IMR-90 (cell line): ENCODE data around the gene CARM1. TPM values are rescaled to one million over a fixed set of nuclear protein-coding genes. Genes with fewer than 3 reads are reported as not detected.
A peak's percentile ranks its signal among the peaks of the same experiment; 100 is the strongest.
"Not testable (repeated sequence)": the region's sequence is repeated elsewhere in the genome, so short reads cannot be mapped to it uniquely, and the experiment has no call there.

Experiments
- ATAC-seq: fragments of 200-7000 bp; cut with Tn5 transposase; 2 replicates; pipeline ENCODE4 v1.9.1; 2020; ENCODE audit warnings: low read depth, mild to moderate bottlenecking, moderate library complexity
- BruUV-seq: library from RNA; stranded (reverse); fragments of 400-500 nt; replicated peaks from 2 replicates; lab custom pipeline; 2021; lab: Mats Ljungman, UMichigan
- CTCF ChIA-PET: fragments of 300-600 bp; formaldehyde crosslinking; extraction: SDS; loops from one replicate; lab custom pipeline; 2021; ENCODE audit warnings: antibody characterized with exemption; lab: Yijun Ruan, JAX
- POLR2A ChIA-PET: fragments of 300-600 bp; sonication (Branson Sonifier 250); formaldehyde crosslinking; loops from one replicate; lab custom pipeline; 2022; ENCODE audit warnings: antibody characterized with exemption; ENCODE audit not compliant: unreplicated experiment; lab: Charles Lee
- DNase-seq: peaks from one replicate; pipeline ENCODE4 v3.0.0; 2013
- H2AFZ ChIP-seq: replicated peaks from 2 replicates; pipeline ENCODE3; 2013; ENCODE audit warnings: low read length, mild to moderate bottlenecking; ENCODE audit not compliant: poor library complexity
- H2AK5ac ChIP-seq: 2 replicates; pipeline ENCODE4 v1.6.1; 2013; ENCODE audit warnings: low read depth, low read length, inconsistent platforms
- H2AK9ac ChIP-seq: replicated peaks from 2 replicates; pipeline ENCODE3; 2013; ENCODE audit warnings: mild to moderate bottlenecking, low read depth, low read length, moderate library complexity; ENCODE audit not compliant: poor library complexity
- H2BK120ac ChIP-seq: 2 replicates; pipeline ENCODE4 v1.6.1; 2013; ENCODE audit warnings: low read depth, low read length, inconsistent platforms
- H2BK15ac ChIP-seq: 3 replicates; pipeline ENCODE4 v1.6.1; 2013; ENCODE audit warnings: low read depth, low read length, inconsistent platforms
- H2BK20ac ChIP-seq: 2 replicates; pipeline ENCODE4 v1.6.1; 2013; ENCODE audit warnings: low read depth, mild to moderate bottlenecking, inconsistent platforms, low read length, moderate library complexity
- H2BK5ac ChIP-seq: 2 replicates; pipeline ENCODE4 v1.6.1; 2013; ENCODE audit warnings: mild to moderate bottlenecking, low read depth, low read length, inconsistent platforms; ENCODE audit not compliant: poor library complexity, severe bottlenecking
- H3K14ac ChIP-seq: replicated peaks from 2 replicates; pipeline ENCODE4 v1.6.1; 2013; ENCODE audit warnings: low read depth, low read length, inconsistent platforms
- H3K18ac ChIP-seq: 2 replicates; pipeline ENCODE4 v1.6.1; 2013; ENCODE audit warnings: low read depth, low read length, control low read depth
- H3K23ac ChIP-seq: 2 replicates; pipeline ENCODE4 v1.6.1; 2013; ENCODE audit warnings: low read depth, low read length, inconsistent platforms
- H3K27ac ChIP-seq: 2 replicates; pipeline ENCODE4 v1.5.1; 2013; ENCODE audit warnings: mild to moderate bottlenecking, control low read depth, low read length; ENCODE audit not compliant: insufficient read depth
- H3K27me3 ChIP-seq: 2 replicates; pipeline ENCODE4 v1.6.1; 2013; ENCODE audit warnings: low read length; ENCODE audit not compliant: control insufficient read depth, insufficient read depth
- H3K36me3 ChIP-seq: 2 replicates; pipeline ENCODE4 v1.6.1; 2013; ENCODE audit warnings: low read length, mixed read lengths; ENCODE audit not compliant: control insufficient read depth, insufficient read depth
- H3K4ac ChIP-seq: 2 replicates; pipeline ENCODE4 v1.6.1; 2013; ENCODE audit warnings: low read depth, low read length, inconsistent platforms
- H3K4me1 ChIP-seq: 2 replicates; pipeline ENCODE4 v1.6.1; 2013; ENCODE audit warnings: low read length, mixed read lengths; ENCODE audit not compliant: control insufficient read depth, insufficient read depth
- H3K4me2 ChIP-seq: 2 replicates; pipeline ENCODE4 v1.6.1; 2013; ENCODE audit warnings: low read depth, mild to moderate bottlenecking, control low read depth, low read length, moderate library complexity
- H3K4me3 ChIP-seq: 2 replicates; pipeline ENCODE4 v1.5.1; 2013; ENCODE audit warnings: low read depth, mild to moderate bottlenecking, control low read depth, low read length, moderate library complexity; ENCODE audit not compliant: insufficient read depth
- H3K56ac ChIP-seq: 2 replicates; pipeline ENCODE4 v1.6.1; 2013; ENCODE audit warnings: low read length, inconsistent platforms; ENCODE audit not compliant: insufficient read depth; ENCODE audit errors: extremely low read depth
- H3K79me1 ChIP-seq, 2 experiments: 2 replicates each; pipeline ENCODE4 v1.6.1; 2013; ENCODE audit warnings: low read length in 2 of 2, inconsistent platforms in 1 of 2, low read depth in 1 of 2
- H3K9ac ChIP-seq: 2 replicates; pipeline ENCODE4 v1.6.1; 2013; ENCODE audit warnings: low read depth, low read length, control low read depth
- H3K9me1 ChIP-seq: 2 replicates; pipeline ENCODE4 v1.6.1; 2013; ENCODE audit warnings: low read length, inconsistent platforms; ENCODE audit not compliant: insufficient read depth
- H3K9me3 ChIP-seq: 2 replicates; pipeline ENCODE4 v1.6.1; 2013; ENCODE audit warnings: low read length; ENCODE audit not compliant: control insufficient read depth, insufficient read depth
- H4K20me1 ChIP-seq: 2 replicates; pipeline ENCODE4 v1.6.1; 2013; ENCODE audit warnings: low read length, inconsistent platforms; ENCODE audit not compliant: insufficient read depth
- H4K5ac ChIP-seq: 2 replicates; pipeline ENCODE4 v1.6.1; 2013; ENCODE audit warnings: mild to moderate bottlenecking, low read depth, low read length, control low read depth
- H4K8ac ChIP-seq, 2 experiments: 2 replicates each; pipeline ENCODE4 v1.6.1; 2013; ENCODE audit warnings: low read depth in 2 of 2, low read length in 2 of 2, control low read depth in 1 of 2, inconsistent platforms in 1 of 2
- H4K91ac ChIP-seq: 2 replicates; pipeline ENCODE4 v1.6.1; 2013; ENCODE audit warnings: low read depth, low read length, inconsistent platforms; ENCODE audit not compliant: insufficient read depth
- WGBS, 2 experiments: methylation state at CpG; one replicate each; pipeline versions ENCODE4 v1.1.5 to v1.1.7; 2013; ENCODE audit warnings: missing lambda C conversion rate in 2 of 2; ENCODE audit not compliant: insufficient read length in 1 of 2; ENCODE audit errors: extremely low coverage in 2 of 2; 5-methylcytosine and 5-hydroxymethylcytosine counted together
- dilution Hi-C: fragments of 300-500 bp; cut with HindIII; formaldehyde crosslinking; loops from one replicate; pipeline ENCODE4 v1.14.3; 2018; ENCODE audit warnings: low sequenced_read_pairs; ENCODE audit not compliant: unreplicated experiment
- in situ Hi-C: fragments of 300-500 bp; cut with MboI; formaldehyde crosslinking; loops from 3 replicates; pipeline ENCODE4 v1.14.3; 2019; ENCODE audit warnings: low sequenced_read_pairs, inconsistent platforms, mixed read lengths
- intact Hi-C: fragments of 100-400 bp; cut with micrococcal nuclease; formaldehyde crosslinking; loops from 2 replicates; pipeline ENCODE4 v1.10.0; 2022
- polyA plus RNA-seq, 3 experiments: library from polyadenylated mRNA; depleted of rRNA; stranded (reverse); fragments of >200 nt; gene quantifications; 2 replicates each; pipeline ENCODE4 v1.2.3, GENCODE V29; 2012; ENCODE audit warnings: low replicate concordance in 1 of 3
- total RNA-seq: library from RNA; depleted of rRNA; stranded (reverse); fragments of >200 nt; gene quantifications from 2 replicates; pipeline ENCODE4 v1.2.3, GENCODE V29; 2012

CARM1 gene
- total and polyA plus RNA-seq, 2 of the 4 experiments (the other 2 are of a cell fraction), result 20.3 to 67.1 TPM

DNA sequence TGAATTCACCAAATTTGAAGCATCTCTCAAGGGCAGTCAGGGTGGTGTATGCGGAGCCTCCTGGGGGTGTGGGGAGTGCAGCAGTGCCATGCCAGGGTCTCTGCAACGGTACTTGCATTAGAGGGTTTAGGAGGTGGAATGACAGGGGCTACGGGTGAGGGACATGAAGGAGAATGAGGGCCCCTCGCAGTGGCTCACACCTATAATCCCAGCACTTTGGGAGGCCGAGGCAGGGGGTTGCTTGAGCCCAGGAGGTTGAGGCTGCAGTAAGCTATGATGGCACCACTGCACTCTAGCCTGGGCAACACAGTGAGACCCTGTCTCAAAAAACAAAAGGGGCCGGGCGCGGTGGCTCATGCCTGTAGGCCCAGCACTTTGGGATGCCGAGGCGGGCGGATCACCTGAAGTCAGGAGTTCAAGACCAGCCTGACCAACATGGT is 1.5 kb upstream of the CARM1 start:
- POLR2A ChIA-PET, dilution Hi-C loops, CTCF ChIA-PET: not testable (repeated sequence)

More for the DNA sequence above, 1.5 kb upstream of the CARM1 start:
- H3K23ac ChIP-seq, H3K4me3 ChIP-seq, H3K4me2 ChIP-seq, H2BK20ac ChIP-seq, H2BK5ac ChIP-seq, in situ Hi-C loops, H3K9me3 ChIP-seq, H3K4me1 ChIP-seq, H3K36me3 ChIP-seq, H3K27me3 ChIP-seq, H3K4ac ChIP-seq, H4K5ac ChIP-seq, H3K9ac ChIP-seq, H2BK120ac ChIP-seq, ATAC-seq, H2AFZ ChIP-seq, DNase-seq, H4K91ac ChIP-seq, H3K56ac ChIP-seq, H2BK15ac ChIP-seq, H3K18ac ChIP-seq, H3K14ac ChIP-seq, H3K9me1 ChIP-seq, BruUV-seq, H3K27ac ChIP-seq: not testable (repeated sequence)
- Histone ChIP-seq H3K79me1 (peaks cover 13 to 29% of the 10 kb centered on the region in 2 experiments), H2AK5ac (peak overlapping the region; percentile 29; the same call in 1 of the 2 replicates), H2AK9ac (peak overlapping the region; percentile 91), H4K8ac (peak overlapping the region in 1 of 2 experiments; percentile 38; a peak in 2 of 4 replicates), H4K20me1 (peaks cover 16% of the 10 kb centered on the region; the same call in 1 of the 2 replicates)
- 96% methylated on average over 7 of the region's 11 CpGs; no CpG with 5 or more reads in 1 of the 2 experiments for WGBS, 2 experiments
- intact Hi-C loops, result loop anchor here (5.0 kb wide), 1 partner anchor 57 kb away; the partner anchor contains the start of genes TIMM29 and YIPF2
